DMS114 treated with DMSO at 0.1 percent for 48 hours (cell line): ENCODE results near the gene FXYD2.

Source experiments
- DNase-seq: peaks from one replicate; lab custom pipeline; 2025; ENCODE audit not compliant: unreplicated experiment; lab: John Stamatoyannopoulos, UW

FXYD2 gene

GRCh38 chr11:117859061-117859460 is 34.5 kb upstream of the FXYD2 start:
- DNase-seq = no peak

DNA sequence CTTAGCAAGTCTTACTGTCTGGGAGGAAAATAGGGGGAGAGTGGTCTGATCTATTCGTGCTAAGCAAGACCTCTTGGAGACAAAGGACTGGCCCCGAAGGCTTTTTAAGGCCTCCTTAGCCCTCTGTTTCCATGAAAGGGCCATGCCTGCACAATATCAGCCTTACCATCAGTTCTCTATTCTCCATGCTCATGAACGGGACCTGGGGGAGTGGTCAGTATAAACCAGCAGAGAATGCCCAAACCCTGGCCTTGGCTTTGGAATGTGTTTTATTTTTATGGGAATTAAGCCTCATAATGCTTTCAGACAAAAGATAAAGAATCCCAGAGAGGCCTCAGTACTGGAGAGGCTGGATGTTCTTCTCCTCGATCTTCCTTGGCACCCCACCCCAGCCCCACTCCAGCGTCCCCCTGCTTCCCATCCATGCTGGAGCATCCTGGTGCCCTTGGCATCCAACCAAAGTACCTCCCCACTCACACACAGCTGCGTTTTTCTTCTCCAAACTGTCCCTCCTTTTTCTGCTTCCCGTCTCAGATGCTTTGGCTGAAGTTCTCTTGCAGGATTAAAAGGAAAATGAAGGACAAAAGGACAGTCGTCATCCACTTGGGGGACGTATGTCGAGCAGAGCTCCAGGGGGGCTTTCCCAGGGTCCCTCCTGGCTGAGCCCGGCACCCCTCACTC is 33.3 kb upstream of the FXYD2 start:
- DNase-seq = no peak

GRCh38 chr11:117855912-117856651 is 31.5 kb upstream of the FXYD2 start:
- no peak for DNase-seq

DNA sequence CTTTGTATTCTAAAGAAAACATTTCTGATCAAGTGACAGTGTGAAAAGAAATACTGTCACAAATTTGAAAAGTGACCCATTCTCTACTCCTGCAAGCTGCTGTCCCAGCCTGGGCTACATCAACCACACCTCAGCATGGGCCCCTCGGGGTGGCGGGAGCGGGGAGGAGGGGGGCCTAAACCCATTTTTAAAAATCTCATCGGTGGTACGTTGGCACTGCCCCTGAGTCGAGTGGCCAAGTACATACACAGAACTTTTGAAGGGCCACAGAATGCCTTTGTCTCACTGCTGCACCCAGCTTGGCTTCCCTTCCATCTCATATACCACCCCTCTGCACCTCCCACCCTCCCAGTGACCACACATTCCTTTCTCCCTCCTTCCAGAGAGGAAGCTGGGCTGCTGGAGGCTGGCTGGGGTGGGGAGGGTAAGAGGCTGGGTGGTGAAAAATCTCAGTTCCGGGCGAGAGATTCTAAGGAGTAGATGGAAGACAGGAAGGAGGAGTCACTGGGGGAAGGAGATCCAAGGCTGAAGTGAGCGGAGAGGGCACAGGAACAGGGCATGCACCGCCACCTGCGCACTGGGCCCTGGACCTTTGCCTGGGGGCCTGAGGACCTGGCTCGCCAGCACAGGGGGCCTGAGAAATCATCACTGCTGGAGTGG is 30.8 kb upstream of the FXYD2 start:
- DNase-seq = no peak

GRCh38 chr11:117852309-117852708 is 27.8 kb upstream of the FXYD2 start:
- DNase-seq = no peak

GRCh38 chr11:117851852-117852251 is 27.3 kb upstream of the FXYD2 start:
- DNase-seq = no peak

DNA sequence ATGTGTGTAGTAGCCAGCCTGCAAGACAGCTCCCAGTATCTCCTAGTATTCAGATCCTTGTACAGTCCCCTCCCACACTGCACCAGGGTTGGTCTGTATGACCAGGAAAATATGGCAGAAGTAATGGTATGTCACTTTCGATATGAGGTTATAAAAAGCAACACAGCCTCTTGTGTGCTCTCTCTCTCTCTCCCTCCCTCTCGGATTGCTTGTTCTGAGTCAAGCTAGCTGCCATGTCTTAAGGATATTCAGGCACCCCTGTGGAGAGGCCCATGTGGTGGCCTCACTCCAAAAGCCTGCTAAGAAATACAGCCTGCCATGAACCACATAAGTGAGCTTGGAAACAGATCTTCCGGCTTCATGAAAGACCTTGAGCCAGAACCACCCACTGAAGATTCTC is 26.6 kb upstream of the FXYD2 start:
- DNase-seq = no peak

GRCh38 chr11:117849781-117850414 is 25.4 kb upstream of the FXYD2 start:
- no peak for DNase-seq

- peak; percentile 6 for DNase-seq
Measured at GRCh38 chr11:117843666-117844484, 19.3 kb upstream of the FXYD2 start.

DNA sequence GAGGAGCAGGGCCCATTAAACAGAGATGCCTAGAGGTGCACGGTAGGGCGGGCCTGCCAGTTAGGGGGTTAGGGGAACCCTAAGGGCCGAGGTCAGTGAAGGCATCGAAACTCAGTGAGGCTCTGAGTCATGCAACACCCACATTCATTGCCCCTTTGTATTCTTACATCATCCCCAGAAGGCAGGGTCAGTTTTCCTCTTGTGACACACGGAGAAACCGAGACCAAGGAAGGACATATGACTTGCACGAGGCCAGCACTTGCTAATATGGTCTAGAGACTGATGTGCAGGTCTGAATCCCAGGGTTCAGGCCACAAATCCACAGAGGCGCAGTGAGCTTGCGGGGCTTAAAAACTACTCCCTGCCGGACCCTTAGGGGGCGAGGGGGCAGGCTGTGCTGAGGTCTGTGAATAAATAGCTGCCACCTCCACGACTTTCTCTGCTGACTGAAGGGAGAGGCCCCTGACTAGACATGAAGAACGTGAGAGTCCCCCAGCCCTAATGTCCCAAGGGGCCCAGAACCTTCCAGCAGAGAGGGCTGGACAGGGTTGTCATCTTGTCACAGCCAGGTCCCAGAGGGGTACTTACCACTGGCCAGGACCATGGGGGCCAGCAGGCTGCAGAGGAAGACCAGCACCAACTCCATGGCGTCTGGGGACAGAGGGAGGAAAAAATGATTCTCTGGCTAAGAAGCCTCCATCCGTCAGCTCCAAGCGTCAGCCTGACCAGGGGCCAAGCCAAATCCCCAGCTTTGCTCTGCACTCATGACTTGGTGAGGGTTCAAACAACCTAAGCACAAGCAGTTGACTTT is 17.8 kb upstream of the FXYD2 start:
- DNase-seq = no peak

- DNase-seq = no peak
Measured at GRCh38 chr11:117841551-117842031, 17.0 kb upstream of the FXYD2 start.

GRCh38 chr11:117840881-117841550 is 16.5 kb upstream of the FXYD2 start:
- DNase-seq = no peak

DNA sequence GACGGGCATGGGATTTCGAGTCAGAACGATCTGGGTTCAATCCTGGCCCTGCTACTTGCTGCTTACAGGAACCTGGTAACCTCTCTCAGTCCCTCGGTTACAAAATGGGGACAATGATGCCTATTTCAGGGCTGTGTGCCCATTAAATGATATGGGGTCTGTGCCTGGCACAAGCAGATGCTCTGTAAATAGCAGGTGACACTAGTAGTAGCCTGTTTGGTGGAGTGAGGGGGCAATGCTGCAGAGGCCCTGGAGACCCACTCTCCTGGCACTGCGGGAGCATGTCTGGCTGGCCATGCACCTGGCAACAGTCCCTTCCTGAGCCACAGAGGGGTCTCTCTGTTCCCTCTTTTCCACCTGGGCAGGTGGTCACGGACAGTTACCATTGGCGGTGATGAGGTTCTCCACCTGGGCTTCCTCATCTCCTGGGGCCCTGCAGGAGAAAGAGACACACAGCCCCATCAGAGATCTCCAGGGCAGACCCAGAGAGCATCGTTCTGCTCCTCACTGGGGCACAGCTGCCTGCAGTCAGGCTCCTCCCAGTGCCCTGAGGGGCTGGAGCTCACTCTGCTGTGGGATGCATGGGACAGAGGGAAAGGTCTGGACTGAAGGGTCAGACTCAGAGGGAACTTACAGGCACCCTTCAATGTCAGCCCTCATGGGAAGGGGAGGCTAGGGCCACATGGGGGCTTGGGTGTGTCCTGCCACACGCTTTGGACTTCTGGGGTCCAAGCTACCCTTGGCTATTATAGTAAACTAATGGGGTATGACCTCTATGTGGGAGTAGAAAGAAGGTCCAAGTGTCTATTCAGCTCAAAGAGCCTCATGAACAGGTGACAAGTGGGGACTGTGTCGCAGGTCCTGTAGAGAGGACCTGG is 15.6 kb upstream of the FXYD2 start:
- no peak for DNase-seq

- DNase-seq = no peak
Measured at GRCh38 chr11:117839380-117839881, 14.9 kb upstream of the FXYD2 start.

DNA sequence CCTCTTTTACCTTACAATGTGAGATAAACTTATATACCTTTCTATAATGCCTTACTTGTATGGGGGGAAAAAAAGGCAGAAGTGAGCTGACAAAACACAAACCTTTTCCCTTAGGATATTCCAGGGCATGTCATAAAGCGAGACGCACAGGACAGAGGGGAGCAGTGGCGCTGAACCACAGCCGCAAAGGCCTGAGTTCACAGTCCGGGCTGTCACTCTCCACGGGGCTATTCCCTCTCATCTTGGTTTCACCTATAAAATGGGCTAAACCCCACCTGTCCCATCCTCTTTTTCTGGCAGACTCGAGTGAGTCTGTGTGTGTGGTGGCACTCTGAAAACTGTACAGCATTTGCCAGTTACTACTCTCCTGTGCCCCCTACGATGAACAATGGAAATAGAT is 14.4 kb upstream of the FXYD2 start:
- DNase-seq = no peak

DNA sequence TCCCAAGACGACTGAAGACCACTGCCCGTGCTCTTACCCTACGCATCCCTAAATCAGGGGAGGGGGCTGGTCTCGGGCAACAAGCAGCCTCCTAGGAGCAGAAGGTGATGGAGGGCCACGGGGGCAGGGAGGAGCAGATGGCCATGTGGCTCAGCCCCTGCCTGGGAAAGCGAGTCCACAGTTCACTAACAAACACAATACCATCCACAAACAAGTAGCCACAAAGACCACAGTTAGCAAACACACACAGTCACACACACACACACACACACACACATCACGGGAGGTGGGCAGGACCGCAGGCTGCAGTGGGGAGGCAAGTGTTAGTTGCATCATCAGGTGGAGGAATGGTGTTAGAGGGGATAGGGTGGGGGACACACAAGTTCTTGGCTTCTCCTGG is 13.2 kb upstream of the FXYD2 start:
- DNase-seq = no peak

- DNase-seq = no peak
Measured at GRCh38 chr11:117837070-117837776, 12.7 kb upstream of the FXYD2 start.
